Osteoblast (primary cell): ENCODE measurements around the gene ME2. TPM values are rescaled to one million over a fixed set of nuclear protein-coding genes. Genes with fewer than 3 reads are reported as not detected.

Source experiments
- DNase-seq: peaks from one replicate; pipeline ENCODE4 v3.0.0; 2011; ENCODE audit warnings: low spot score, mixed read lengths; ENCODE audit not compliant: insufficient read length; ENCODE audit errors: missing footprints
- H2AFZ ChIP-seq: 2 replicates; pipeline ENCODE4 v1.6.0; 2011; ENCODE audit warnings: mild to moderate bottlenecking, low read length
- H3K27ac ChIP-seq: 2 replicates; pipeline ENCODE4 v1.5.1; 2011; ENCODE audit warnings: mild to moderate bottlenecking, low read depth, low read length, moderate library complexity
- H3K27me3 ChIP-seq: 2 replicates; pipeline ENCODE4 v1.6.0; 2012; ENCODE audit warnings: mild to moderate bottlenecking, control low read depth, inconsistent platforms, low read length, moderate library complexity; ENCODE audit not compliant: insufficient read depth
- H3K36me3 ChIP-seq: 2 replicates; pipeline ENCODE4 v1.5.1; 2011; ENCODE audit warnings: mild to moderate bottlenecking, low read length, control low read depth, moderate library complexity; ENCODE audit not compliant: insufficient read depth
- H3K4me1 ChIP-seq: 2 replicates; pipeline ENCODE4 v1.5.1; 2011; ENCODE audit warnings: mild to moderate bottlenecking, low read length, control low read depth, moderate library complexity; ENCODE audit not compliant: insufficient read depth
- H3K4me2 ChIP-seq: 2 replicates; pipeline ENCODE4 v1.6.0; 2011; ENCODE audit warnings: mild to moderate bottlenecking, low read length; ENCODE audit not compliant: insufficient read depth
- H3K4me3 ChIP-seq: fragments of 200-600 bp; sonication (generic); 3 replicates; pipeline ENCODE4 v1.5.1; 2012; ENCODE audit warnings: mild to moderate bottlenecking, low read length, inconsistent platforms; ENCODE audit not compliant: insufficient read depth
- H3K79me2 ChIP-seq: 2 replicates; pipeline ENCODE4 v1.6.0; 2012; ENCODE audit warnings: mild to moderate bottlenecking, low read length, control low read depth, inconsistent platforms; ENCODE audit not compliant: insufficient read depth
- H3K9me3 ChIP-seq: 2 replicates; pipeline ENCODE4 v1.5.1; 2011; ENCODE audit warnings: low read depth, low read length, control low read depth
- H4K20me1 ChIP-seq: 2 replicates; pipeline ENCODE4 v1.6.0; 2012; ENCODE audit warnings: mild to moderate bottlenecking, low read length, control low read depth; ENCODE audit not compliant: insufficient read depth
- total RNA-seq: library from RNA; depleted of rRNA; stranded (reverse); fragments of >200 nt; gene quantifications from 2 replicates; pipeline ENCODE4 v1.2.3, GENCODE V29; 2012
- TF ChIP-seq, protein P1 (sequence below): IDR thresholded peaks from 2 replicates; pipeline ENCODE4 v1.5.1; 2011; ENCODE audit warnings: mild to moderate bottlenecking, low read depth, low read length, moderate library complexity; ENCODE audit errors: extremely low read depth

Gene ME2
- total RNA-seq, 1 donor, result 38.0 TPM

GRCh38 chr18:50886929-50887328, 8.0 kb downstream of the ME2 start:
- H3K27ac ChIP-seq, result no peak overlapping the region
- H3K4me2 ChIP-seq, result no peak overlapping the region
- DNase-seq, result no peak
- no peak overlapping the region for H2AFZ ChIP-seq
- TF ChIP-seq, protein P1, sequence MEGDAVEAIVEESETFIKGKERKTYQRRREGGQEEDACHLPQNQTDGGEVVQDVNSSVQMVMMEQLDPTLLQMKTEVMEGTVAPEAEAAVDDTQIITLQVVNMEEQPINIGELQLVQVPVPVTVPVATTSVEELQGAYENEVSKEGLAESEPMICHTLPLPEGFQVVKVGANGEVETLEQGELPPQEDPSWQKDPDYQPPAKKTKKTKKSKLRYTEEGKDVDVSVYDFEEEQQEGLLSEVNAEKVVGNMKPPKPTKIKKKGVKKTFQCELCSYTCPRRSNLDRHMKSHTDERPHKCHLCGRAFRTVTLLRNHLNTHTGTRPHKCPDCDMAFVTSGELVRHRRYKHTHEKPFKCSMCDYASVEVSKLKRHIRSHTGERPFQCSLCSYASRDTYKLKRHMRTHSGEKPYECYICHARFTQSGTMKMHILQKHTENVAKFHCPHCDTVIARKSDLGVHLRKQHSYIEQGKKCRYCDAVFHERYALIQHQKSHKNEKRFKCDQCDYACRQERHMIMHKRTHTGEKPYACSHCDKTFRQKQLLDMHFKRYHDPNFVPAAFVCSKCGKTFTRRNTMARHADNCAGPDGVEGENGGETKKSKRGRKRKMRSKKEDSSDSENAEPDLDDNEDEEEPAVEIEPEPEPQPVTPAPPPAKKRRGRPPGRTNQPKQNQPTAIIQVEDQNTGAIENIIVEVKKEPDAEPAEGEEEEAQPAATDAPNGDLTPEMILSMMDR, result no peak
- H3K4me1 ChIP-seq, result no peaks in the 10 kb centered on the region
- no peaks in the 10 kb centered on the region for H3K9me3 ChIP-seq
- no peaks in the 10 kb centered on the region for H3K27me3 ChIP-seq
- no peak overlapping the region for H3K4me3 ChIP-seq
- H4K20me1 ChIP-seq, result peaks cover 2% of the 10 kb centered on the region
- H3K36me3 ChIP-seq, result no peaks in the 10 kb centered on the region
- H3K79me2 ChIP-seq, result peaks cover 55% of the 10 kb centered on the region

GRCh38 chr18:50895350-50896045, 16.6 kb downstream of the ME2 start:
- Histone ChIP-seq H2AFZ (no peak overlapping the region), H3K4me2 (no peak overlapping the region), H3K4me1 (no peaks in the 10 kb centered on the region), H3K27me3 (no peaks in the 10 kb centered on the region), H3K4me3 (no peak overlapping the region), H4K20me1 (no peaks in the 10 kb centered on the region), H3K9me3 (no peaks in the 10 kb centered on the region), H3K36me3 (peaks cover 8% of the 10 kb centered on the region), H3K79me2 (peaks cover 13% of the 10 kb centered on the region), H3K27ac (no peak overlapping the region)
- TF ChIP-seq, protein P1, result no peak
- DNase-seq, result no peak

GRCh38 chr18:50896093-50896492, 17.2 kb downstream of the ME2 start:
- Histone ChIP-seq H3K79me2 (peaks cover 10% of the 10 kb centered on the region), H3K9me3 (no peaks in the 10 kb centered on the region), H3K4me3 (no peak overlapping the region), H2AFZ (no peak overlapping the region), H3K4me1 (no peaks in the 10 kb centered on the region), H3K27ac (no peak overlapping the region), H4K20me1 (no peaks in the 10 kb centered on the region), H3K27me3 (no peaks in the 10 kb centered on the region), H3K36me3 (peaks cover 8% of the 10 kb centered on the region), H3K4me2 (no peak overlapping the region)
- TF ChIP-seq, protein P1, result no peak
- no peak for DNase-seq

DNA sequence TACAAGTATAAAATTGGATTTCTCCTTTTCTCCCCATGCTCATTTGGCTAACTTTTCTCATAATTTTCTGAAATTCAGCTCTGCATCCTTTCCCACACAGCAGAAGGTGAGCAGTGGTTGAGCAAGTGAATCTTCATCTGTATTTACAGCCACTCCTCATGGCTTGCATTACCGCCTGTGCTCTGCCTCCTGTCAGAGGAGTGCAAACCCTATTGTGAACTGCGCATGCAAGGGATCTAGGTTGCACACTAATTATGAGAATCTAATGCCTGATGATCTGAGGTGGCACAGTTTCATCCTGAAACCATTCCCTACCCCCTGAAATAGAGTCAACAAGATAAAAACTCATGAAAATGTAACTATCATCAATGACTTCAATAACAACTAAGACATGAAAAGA, 20.0 kb downstream of the ME2 start:
- no peaks in the 10 kb centered on the region for H3K4me1 ChIP-seq
- H3K9me3 ChIP-seq, result no peaks in the 10 kb centered on the region
- no peak overlapping the region for H3K4me2 ChIP-seq
- peaks cover 8% of the 10 kb centered on the region for H3K36me3 ChIP-seq
- no peak overlapping the region for H3K27ac ChIP-seq
- no peaks in the 10 kb centered on the region for H4K20me1 ChIP-seq
- TF ChIP-seq, protein P1, result no peak
- H2AFZ ChIP-seq, result no peak overlapping the region
- no peak for DNase-seq
- H3K4me3 ChIP-seq, result no peak overlapping the region
- no peaks in the 10 kb centered on the region for H3K27me3 ChIP-seq
- peaks cover 2% of the 10 kb centered on the region for H3K79me2 ChIP-seq
